HG02870 (cell line): ENCODE results near the gene UVRAG.
"Not testable (repeated sequence)": the region's sequence is repeated elsewhere in the genome, so short reads cannot be mapped to it uniquely, and the experiment has no call there.

Experiments used
- ATAC-seq: cut with Tn5 transposase; IDR thresholded peaks from one replicate; pipeline ENCODE4 v1.9.1; 2021; ENCODE audit warnings: mild to moderate bottlenecking, moderate library complexity; ENCODE audit not compliant: unreplicated experiment

The UVRAG gene

DNA sequence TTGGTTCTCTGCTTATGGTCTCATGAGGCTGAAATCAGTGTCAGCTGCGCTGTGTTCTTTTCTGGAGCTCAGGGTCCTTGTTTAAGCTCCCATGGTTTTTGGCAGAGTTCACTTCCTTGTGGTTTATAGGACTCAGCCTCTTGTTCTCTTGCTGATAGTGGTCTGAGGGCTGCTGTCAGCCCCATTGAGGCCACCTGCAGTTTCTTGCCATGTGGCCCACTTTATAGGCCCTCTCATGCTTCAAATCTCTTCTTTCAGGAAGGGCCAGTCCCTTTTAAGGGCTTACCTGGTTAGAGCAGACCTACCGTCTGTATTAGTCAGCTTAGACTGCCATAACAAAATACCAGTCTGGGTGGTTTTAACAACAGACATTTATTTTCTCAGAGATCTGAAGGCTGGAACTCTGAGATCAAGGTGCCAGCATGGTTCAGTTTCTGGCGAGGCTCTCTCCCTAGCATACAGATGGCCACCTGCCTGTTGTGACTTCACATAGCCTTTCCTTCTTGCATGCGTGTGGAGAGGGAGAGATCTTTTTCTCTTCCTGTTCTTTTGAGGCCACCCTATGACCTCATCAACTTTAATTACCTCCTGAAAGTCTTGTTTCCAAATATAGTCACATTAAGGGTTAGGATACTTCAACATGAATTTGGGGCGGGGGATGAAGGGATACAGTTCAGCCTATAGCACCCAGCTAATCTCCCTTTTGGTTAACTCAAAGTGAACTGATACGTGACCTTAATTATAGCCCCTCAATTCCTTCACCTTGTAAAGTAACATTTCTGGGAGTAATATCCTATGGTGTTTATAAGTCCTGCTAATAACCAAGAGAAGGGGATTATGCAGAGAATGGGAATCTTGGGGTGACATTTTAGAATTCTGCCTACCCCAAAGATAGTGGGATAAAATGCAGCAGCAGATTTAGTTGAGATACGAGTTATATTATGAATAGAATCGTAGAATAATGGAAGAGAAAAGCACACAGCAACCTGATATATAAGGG lies 131.8 kb downstream of the UVRAG start:
- ATAC-seq = no peak

GRCh38 chr11:75949023-75949672 lies 134.1 kb downstream of the UVRAG start:
- no peak for ATAC-seq

DNA sequence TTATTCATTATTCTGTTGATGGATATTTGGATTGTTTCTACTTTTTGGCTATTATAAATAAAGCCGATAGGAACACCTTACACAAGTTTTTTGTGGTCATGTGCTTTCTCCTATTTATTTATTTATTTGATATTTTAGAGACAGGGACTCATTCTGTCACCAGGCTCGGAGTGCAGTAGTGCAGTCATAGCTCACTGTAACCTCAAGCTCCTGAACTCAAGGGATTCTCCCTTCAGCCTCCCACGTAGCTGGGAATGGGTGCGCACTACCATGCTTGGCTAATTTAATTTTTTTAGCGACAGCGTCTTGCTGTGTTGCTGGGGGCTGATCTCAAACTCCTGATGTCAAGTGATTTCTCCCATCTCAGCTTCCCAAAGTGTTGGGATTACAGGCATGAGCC lies 135.1 kb downstream of the UVRAG start:
- no peak for ATAC-seq

DNA sequence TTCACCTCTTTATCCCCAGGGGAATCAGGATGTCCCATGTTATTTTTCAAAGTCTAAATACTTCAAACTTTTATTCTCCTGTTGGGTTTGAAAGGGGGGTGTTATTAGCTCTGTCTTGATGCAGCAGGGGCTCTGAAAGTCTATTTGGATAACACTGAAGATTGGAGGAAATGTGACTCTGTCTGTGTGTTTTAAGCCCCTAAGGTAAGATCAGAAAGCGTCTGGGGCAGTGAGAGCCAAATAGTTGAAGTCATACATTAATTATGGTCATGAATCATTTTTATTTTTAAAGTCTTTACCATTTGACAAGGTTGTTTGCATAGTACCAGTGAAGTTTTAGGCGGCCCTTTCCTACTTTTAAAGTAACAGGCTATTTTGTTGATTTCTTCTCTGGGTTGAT lies 139.0 kb downstream of the UVRAG start:
- ATAC-seq = no peak

DNA sequence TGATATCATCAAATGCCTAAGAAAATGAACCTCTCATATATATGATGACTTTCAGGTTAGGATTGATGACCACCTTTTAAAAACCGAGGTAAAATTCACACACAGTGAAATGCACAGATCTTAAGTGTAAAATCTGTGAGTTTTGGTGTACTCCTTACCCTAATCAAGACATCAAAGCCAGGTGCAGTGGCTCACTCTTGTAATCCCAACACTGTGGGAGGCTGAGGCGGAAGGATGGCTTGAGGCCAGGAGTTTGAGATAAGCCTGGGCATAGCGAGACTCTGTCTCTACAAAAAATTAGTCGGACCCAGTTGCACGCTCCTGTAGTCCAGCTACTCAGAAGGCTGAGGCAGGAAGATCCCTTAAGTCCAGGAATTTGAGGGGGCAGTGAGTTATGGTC lies 140.4 kb downstream of the UVRAG start:
- no peak for ATAC-seq

GRCh38 chr11:75959540-75959939 lies 144.5 kb downstream of the UVRAG start:
- ATAC-seq = no peak

DNA sequence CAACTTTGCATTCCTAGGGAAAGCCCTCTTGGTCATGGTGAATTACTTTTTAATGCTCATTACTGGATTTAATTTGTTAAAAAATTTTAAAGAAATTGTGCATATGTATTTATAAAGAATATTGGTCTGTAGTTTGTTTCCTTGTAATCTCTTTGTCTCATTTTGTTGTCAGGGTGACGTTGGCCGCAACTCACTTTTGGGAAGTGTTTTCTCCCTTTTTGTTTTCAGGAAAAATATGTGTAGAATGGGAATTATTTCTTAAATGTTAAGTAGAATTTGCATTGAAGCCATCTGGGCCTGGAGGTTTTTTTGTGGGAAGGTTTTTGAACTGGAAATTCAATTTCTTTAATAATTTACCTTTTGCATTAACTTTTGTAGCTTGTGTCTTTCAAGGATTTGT lies 149.1 kb downstream of the UVRAG start:
- ATAC-seq = no peak

GRCh38 chr11:75966537-75967287 lies 151.7 kb downstream of the UVRAG start:
- no peak for ATAC-seq

GRCh38 chr11:75968021-75968625 lies 153.1 kb downstream of the UVRAG start:
- no peak for ATAC-seq

GRCh38 chr11:75969626-75970308 lies 154.8 kb downstream of the UVRAG start:
- no peak for ATAC-seq

- ATAC-seq = not testable (repeated sequence)
Observed at GRCh38 chr11:75973710-75974109, 158.7 kb downstream of the UVRAG start.

DNA sequence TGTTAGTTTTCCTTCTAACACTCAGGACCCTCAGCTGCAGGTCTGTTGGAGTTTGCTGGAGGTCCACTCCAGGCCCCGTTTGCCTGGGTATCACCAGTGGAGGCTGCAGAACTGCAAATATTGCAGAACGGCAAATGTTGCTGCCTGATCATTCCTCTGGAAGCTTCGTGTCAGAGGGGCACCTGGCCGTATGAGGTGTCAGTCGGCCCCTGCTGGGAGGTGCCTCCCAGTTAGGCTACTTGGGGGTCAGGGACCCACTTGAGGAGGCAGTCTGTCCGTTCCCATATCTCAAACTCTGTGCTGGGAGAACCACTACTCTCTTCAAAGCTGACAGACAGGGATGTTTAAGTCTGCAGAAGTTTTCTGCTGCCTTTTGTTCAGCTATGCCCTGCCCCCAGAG lies 164.1 kb downstream of the UVRAG start:
- ATAC-seq = not testable (repeated sequence)

DNA sequence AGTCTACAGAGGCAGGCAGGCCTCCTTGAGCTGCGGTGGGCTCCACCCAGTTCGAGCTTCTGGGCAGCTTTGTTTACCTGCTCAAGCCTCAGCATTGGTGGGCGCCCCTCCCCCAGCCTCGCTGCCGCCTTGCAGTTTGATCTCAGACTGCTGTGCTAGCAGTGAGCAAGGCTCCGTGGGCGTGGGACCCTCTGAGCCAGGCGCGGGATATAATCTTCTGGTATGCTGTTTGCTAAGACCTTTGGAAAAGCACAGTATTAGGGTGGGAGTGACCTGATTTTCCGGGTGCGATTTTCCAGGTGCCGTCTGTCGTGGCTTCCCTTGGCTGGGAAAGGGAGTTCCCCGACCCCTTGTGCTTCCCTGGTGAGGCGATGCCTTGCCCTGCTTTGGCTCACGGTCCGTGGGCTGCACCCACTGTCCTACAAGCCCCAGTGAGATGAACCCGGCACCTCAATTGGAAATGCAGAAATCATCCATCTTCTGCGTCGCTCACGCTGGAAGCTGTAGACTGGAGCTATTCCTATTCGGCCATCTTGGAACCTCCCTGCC lies 164.5 kb downstream of the UVRAG start:
- ATAC-seq = not testable (repeated sequence)

DNA sequence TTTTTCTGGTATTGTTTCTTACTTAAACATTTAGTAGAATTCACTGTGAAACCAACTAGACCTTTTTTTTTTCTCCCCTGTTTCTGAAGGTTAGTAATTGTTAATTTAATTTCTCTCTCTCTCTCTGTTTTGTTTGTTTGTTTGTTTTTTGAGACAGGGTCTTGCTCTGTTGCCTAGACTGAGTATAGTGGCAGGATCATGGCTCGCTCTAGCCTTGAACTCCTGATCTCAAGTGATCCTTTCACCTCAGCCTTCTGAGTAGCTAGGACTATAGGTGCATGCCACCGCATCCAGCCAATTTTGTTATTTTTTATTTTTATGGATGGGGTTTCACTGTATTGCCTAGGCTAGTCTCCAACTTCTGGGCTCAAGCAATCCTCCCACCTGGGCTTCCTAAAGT lies 165.0 kb downstream of the UVRAG start:
- ATAC-seq = no peak

- ATAC-seq = no peak
Observed at GRCh38 chr11:75981546-75981945, 166.5 kb downstream of the UVRAG start.

DNA sequence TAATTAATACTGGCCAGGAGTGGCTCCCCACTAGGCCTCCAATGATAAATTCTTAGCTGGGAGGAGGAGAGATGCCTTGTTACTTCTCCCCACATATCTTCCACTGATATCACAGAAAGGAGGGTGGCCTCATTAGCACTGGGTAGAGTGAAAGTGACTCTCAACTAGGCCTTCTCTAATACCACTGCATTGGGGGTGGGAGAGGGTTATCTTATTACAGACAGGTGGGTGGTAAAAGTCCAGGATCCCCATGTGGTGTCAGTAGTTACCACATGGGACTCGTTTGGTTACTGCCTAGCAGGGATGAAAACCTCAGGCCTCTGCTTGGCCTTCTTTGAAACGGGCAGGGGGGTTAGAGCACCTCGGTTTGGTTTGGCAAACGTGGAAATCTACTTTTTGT lies 167.3 kb downstream of the UVRAG start:
- no peak for ATAC-seq

- ATAC-seq = no peak
Observed at GRCh38 chr11:75986966-75987365, 172.0 kb downstream of the UVRAG start.

- ATAC-seq = no peak
Observed at GRCh38 chr11:75993126-75993525, 178.1 kb downstream of the UVRAG start.

- ATAC-seq = no peak
Observed at GRCh38 chr11:75994616-75995015, 179.6 kb downstream of the UVRAG start.
